Astrocyte of the spinal cord (primary cell): Measurements from ENCODE around the gene PCDHB3.

Experiments
- DNase-seq: peaks from one replicate; pipeline ENCODE4 v3.0.0; 2011; ENCODE audit warnings: low read depth, low spot score
- H3K4me3 ChIP-seq: 2 replicates; pipeline ENCODE4 v1.5.1; 2011; ENCODE audit warnings: low read depth, mild to moderate bottlenecking, low read length, moderate library complexity
- CTCF ChIP-seq: IDR thresholded peaks from 2 replicates; pipeline ENCODE4 v1.5.1; 2012; ENCODE audit warnings: low read depth, mild to moderate bottlenecking, low read length, inconsistent platforms
- in situ Hi-C: cut with HindIII; loops from 2 replicates; pipeline ENCODE4 v1.10.0; 2017; ENCODE audit warnings: low sequenced_read_pairs

The PCDHB3 gene

GRCh38 chr5:141100243-141100805 lies at the start of gene PCDHB3:
TSS of gene PCDHB3 (plus strand) at chr5:141100473. CDS start at chr5:141100650, 177 bp downstream.
- in situ Hi-C loops: no loop called here
- no peak within 1 kb of the TSS for H3K4me3 ChIP-seq
- peak; percentile 22 for TF ChIP-seq CTCF
- DNase-seq: peak; percentile 5

GRCh38 chr5:141050622-141051520 lies 49.4 kb upstream of the PCDHB3 start, which contains the start of gene PCDHB1:
TSS of gene PCDHB1 (plus strand) at chr5:141051374. CDS start at chr5:141051471, 97 bp downstream.
- DNase-seq: no peak
- in situ Hi-C loops: no loop called here
- H3K4me3 ChIP-seq: no peak within 1 kb of the TSS
- TF ChIP-seq CTCF: no peak

- in situ Hi-C loops: no loop called here
- no peak for TF ChIP-seq CTCF
These were observed 48.8 kb upstream of the PCDHB3 start for GRCh38 chr5:141051521-141051866.

GRCh38 chr5:141077826-141078225 lies 22.4 kb upstream of the PCDHB3 start:
- TF ChIP-seq CTCF: no peak
- in situ Hi-C loops: no loop called here
- DNase-seq: no peak
- H3K4me3 ChIP-seq: no peak overlapping the region

More at GRCh38 chr5:141051521-141051866, 48.8 kb upstream of the PCDHB3 start:
- H3K4me3 ChIP-seq: no peak overlapping the region
- no peak for DNase-seq

- H3K4me3 ChIP-seq: no peak overlapping the region
- DNase-seq: no peak
- in situ Hi-C loops: no loop called here
- TF ChIP-seq CTCF: no peak
These were observed 18.0 kb upstream of the PCDHB3 start for GRCh38 chr5:141082228-141082627.

GRCh38 chr5:141084487-141084989 lies 15.7 kb upstream of the PCDHB3 start:
- no peak for TF ChIP-seq CTCF
- peak; percentile 2 for DNase-seq
- no peak overlapping the region for H3K4me3 ChIP-seq
- in situ Hi-C loops: no loop called here
